HEK293T (cell line): ENCODE data around the gene SREBF2.

Source experiments
- BHLHE40 ChIP-seq: fragments of 450-650 bp; IDR thresholded peaks from 2 replicates; pipeline ENCODE4 v1.6.1; 2016; ENCODE audit warnings: mild to moderate bottlenecking, moderate library complexity, borderline replicate concordance
- CTBP1 ChIP-seq: fragments of 450-650 bp; IDR thresholded peaks from 2 replicates; pipeline ENCODE4 v1.6.1; 2016; ENCODE audit warnings: borderline replicate concordance
- FOXA1 ChIP-seq: fragments of 450-650 bp; IDR thresholded peaks from 2 replicates; pipeline ENCODE4 v1.6.1; 2016; ENCODE audit warnings: mild to moderate bottlenecking
- FOXK2 ChIP-seq: fragments of 450-650 bp; IDR thresholded peaks from 2 replicates; pipeline ENCODE4 v1.6.1; 2016; ENCODE audit warnings: mild to moderate bottlenecking
- FOXM1 ChIP-seq: fragments of 450-650 bp; IDR thresholded peaks from 2 replicates; pipeline ENCODE4 v1.6.1; 2017; ENCODE audit warnings: mild to moderate bottlenecking, borderline replicate concordance
- HDGF ChIP-seq: fragments of 450-650 bp; IDR thresholded peaks from 2 replicates; pipeline ENCODE4 v1.6.1; 2017; ENCODE audit warnings: antibody characterized with exemption, borderline replicate concordance
- NFRKB ChIP-seq: fragments of 450-650 bp; IDR thresholded peaks from 2 replicates; pipeline ENCODE4 v1.6.1; 2016; ENCODE audit warnings: mild to moderate bottlenecking, moderate library complexity
- SP1 ChIP-seq: fragments of 450-650 bp; IDR thresholded peaks from 2 replicates; pipeline ENCODE4 v1.6.1; 2017
- SUZ12 ChIP-seq: fragments of 450-650 bp; IDR thresholded peaks from 2 replicates; pipeline ENCODE4 v1.6.1; 2016; ENCODE audit warnings: mild to moderate bottlenecking
- TARDBP ChIP-seq: fragments of 450-650 bp; IDR thresholded peaks from 2 replicates; pipeline ENCODE4 v1.6.1; 2016
- ZNF384 ChIP-seq: fragments of 450-650 bp; IDR thresholded peaks from 2 replicates; pipeline ENCODE4 v1.6.1; 2016
- TF ChIP-seq, protein P1 (sequence below): fragments of 450-650 bp; IDR thresholded peaks from 2 replicates; pipeline ENCODE4 v1.6.1; 2016

DNA sequence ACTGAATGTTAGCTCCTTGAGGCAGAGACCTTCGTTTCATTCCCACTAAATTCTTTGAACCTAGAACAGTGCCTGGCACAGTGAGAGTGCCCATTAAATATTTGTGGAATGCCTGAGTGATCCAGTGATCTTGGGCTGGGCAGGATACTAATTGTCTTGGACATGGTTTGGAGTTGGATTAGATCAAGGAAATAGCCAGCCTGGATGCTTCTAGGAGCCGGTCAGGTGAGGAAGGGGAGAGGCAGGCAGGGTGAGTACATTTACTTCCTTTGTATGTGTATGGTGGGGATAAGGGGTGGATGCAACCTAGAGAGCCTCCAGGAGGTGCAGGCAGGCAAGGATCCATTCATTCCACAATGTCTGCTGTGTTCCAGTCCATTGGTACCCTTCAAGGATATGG is 3.6 kb downstream of the SREBF2 start:
- no peak for TF ChIP-seq CTBP1
- no peak for TF ChIP-seq FOXM1
- TF ChIP-seq TARDBP, result no peak
- TF ChIP-seq SUZ12, result no peak
- no peak for TF ChIP-seq FOXK2
- no peak for TF ChIP-seq FOXA1
- no peak for TF ChIP-seq BHLHE40
- no peak for TF ChIP-seq SP1
- no peak for TF ChIP-seq HDGF
- no peak for TF ChIP-seq ZNF384
- TF ChIP-seq, protein P1, sequence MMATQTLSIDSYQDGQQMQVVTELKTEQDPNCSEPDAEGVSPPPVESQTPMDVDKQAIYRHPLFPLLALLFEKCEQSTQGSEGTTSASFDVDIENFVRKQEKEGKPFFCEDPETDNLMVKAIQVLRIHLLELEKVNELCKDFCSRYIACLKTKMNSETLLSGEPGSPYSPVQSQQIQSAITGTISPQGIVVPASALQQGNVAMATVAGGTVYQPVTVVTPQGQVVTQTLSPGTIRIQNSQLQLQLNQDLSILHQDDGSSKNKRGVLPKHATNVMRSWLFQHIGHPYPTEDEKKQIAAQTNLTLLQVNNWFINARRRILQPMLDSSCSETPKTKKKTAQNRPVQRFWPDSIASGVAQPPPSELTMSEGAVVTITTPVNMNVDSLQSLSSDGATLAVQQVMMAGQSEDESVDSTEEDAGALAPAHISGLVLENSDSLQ, result no peak
- TF ChIP-seq NFRKB, result no peak
